IMR-90 (cell line): ENCODE measurements around the gene TSSK3. TPM values are rescaled to one million over a fixed set of nuclear protein-coding genes. Genes with fewer than 3 reads are reported as not detected.

Experiments used
- ATAC-seq: fragments of 200-7000 bp; cut with Tn5 transposase; 2 replicates; pipeline ENCODE4 v1.9.1; 2020; ENCODE audit warnings: low read depth, mild to moderate bottlenecking, moderate library complexity
- BruUV-seq: library from RNA; stranded (reverse); fragments of 400-500 nt; replicated peaks from 2 replicates; lab custom pipeline; 2021; lab: Mats Ljungman, UMichigan
- CTCF ChIA-PET: fragments of 300-600 bp; formaldehyde crosslinking; extraction: SDS; loops from one replicate; lab custom pipeline; 2021; ENCODE audit warnings: antibody characterized with exemption; lab: Yijun Ruan, JAX
- POLR2A ChIA-PET: fragments of 300-600 bp; sonication (Branson Sonifier 250); formaldehyde crosslinking; loops from one replicate; lab custom pipeline; 2022; ENCODE audit warnings: antibody characterized with exemption; ENCODE audit not compliant: unreplicated experiment; lab: Charles Lee
- DNase-seq: peaks from one replicate; pipeline ENCODE4 v3.0.0; 2013
- H2AFZ ChIP-seq: replicated peaks from 2 replicates; pipeline ENCODE3; 2013; ENCODE audit warnings: low read length, mild to moderate bottlenecking; ENCODE audit not compliant: poor library complexity
- H2AK5ac ChIP-seq: 2 replicates; pipeline ENCODE4 v1.6.1; 2013; ENCODE audit warnings: low read depth, low read length, inconsistent platforms
- H2AK9ac ChIP-seq: replicated peaks from 2 replicates; pipeline ENCODE3; 2013; ENCODE audit warnings: mild to moderate bottlenecking, low read depth, low read length, moderate library complexity; ENCODE audit not compliant: poor library complexity
- H2BK120ac ChIP-seq: 2 replicates; pipeline ENCODE4 v1.6.1; 2013; ENCODE audit warnings: low read depth, low read length, inconsistent platforms
- H2BK15ac ChIP-seq: 3 replicates; pipeline ENCODE4 v1.6.1; 2013; ENCODE audit warnings: low read depth, low read length, inconsistent platforms
- H2BK20ac ChIP-seq: 2 replicates; pipeline ENCODE4 v1.6.1; 2013; ENCODE audit warnings: low read depth, mild to moderate bottlenecking, inconsistent platforms, low read length, moderate library complexity
- H2BK5ac ChIP-seq: 2 replicates; pipeline ENCODE4 v1.6.1; 2013; ENCODE audit warnings: mild to moderate bottlenecking, low read depth, low read length, inconsistent platforms; ENCODE audit not compliant: poor library complexity, severe bottlenecking
- H3K14ac ChIP-seq: replicated peaks from 2 replicates; pipeline ENCODE4 v1.6.1; 2013; ENCODE audit warnings: low read depth, low read length, inconsistent platforms
- H3K18ac ChIP-seq: 2 replicates; pipeline ENCODE4 v1.6.1; 2013; ENCODE audit warnings: low read depth, low read length, control low read depth
- H3K23ac ChIP-seq: 2 replicates; pipeline ENCODE4 v1.6.1; 2013; ENCODE audit warnings: low read depth, low read length, inconsistent platforms
- H3K27ac ChIP-seq: 2 replicates; pipeline ENCODE4 v1.5.1; 2013; ENCODE audit warnings: mild to moderate bottlenecking, control low read depth, low read length; ENCODE audit not compliant: insufficient read depth
- H3K27me3 ChIP-seq: 2 replicates; pipeline ENCODE4 v1.6.1; 2013; ENCODE audit warnings: low read length; ENCODE audit not compliant: control insufficient read depth, insufficient read depth
- H3K36me3 ChIP-seq: 2 replicates; pipeline ENCODE4 v1.6.1; 2013; ENCODE audit warnings: low read length, mixed read lengths; ENCODE audit not compliant: control insufficient read depth, insufficient read depth
- H3K4ac ChIP-seq: 2 replicates; pipeline ENCODE4 v1.6.1; 2013; ENCODE audit warnings: low read depth, low read length, inconsistent platforms
- H3K4me1 ChIP-seq: 2 replicates; pipeline ENCODE4 v1.6.1; 2013; ENCODE audit warnings: low read length, mixed read lengths; ENCODE audit not compliant: control insufficient read depth, insufficient read depth
- H3K4me2 ChIP-seq: 2 replicates; pipeline ENCODE4 v1.6.1; 2013; ENCODE audit warnings: low read depth, mild to moderate bottlenecking, control low read depth, low read length, moderate library complexity
- H3K4me3 ChIP-seq: 2 replicates; pipeline ENCODE4 v1.5.1; 2013; ENCODE audit warnings: low read depth, mild to moderate bottlenecking, control low read depth, low read length, moderate library complexity; ENCODE audit not compliant: insufficient read depth
- H3K56ac ChIP-seq: 2 replicates; pipeline ENCODE4 v1.6.1; 2013; ENCODE audit warnings: low read length, inconsistent platforms; ENCODE audit not compliant: insufficient read depth; ENCODE audit errors: extremely low read depth
- H3K79me1 ChIP-seq, 2 experiments: 2 replicates each; pipeline ENCODE4 v1.6.1; 2013; ENCODE audit warnings: low read length in 2 of 2, inconsistent platforms in 1 of 2, low read depth in 1 of 2
- H3K9ac ChIP-seq: 2 replicates; pipeline ENCODE4 v1.6.1; 2013; ENCODE audit warnings: low read depth, low read length, control low read depth
- H3K9me1 ChIP-seq: 2 replicates; pipeline ENCODE4 v1.6.1; 2013; ENCODE audit warnings: low read length, inconsistent platforms; ENCODE audit not compliant: insufficient read depth
- H3K9me3 ChIP-seq: 2 replicates; pipeline ENCODE4 v1.6.1; 2013; ENCODE audit warnings: low read length; ENCODE audit not compliant: control insufficient read depth, insufficient read depth
- H4K20me1 ChIP-seq: 2 replicates; pipeline ENCODE4 v1.6.1; 2013; ENCODE audit warnings: low read length, inconsistent platforms; ENCODE audit not compliant: insufficient read depth
- H4K5ac ChIP-seq: 2 replicates; pipeline ENCODE4 v1.6.1; 2013; ENCODE audit warnings: mild to moderate bottlenecking, low read depth, low read length, control low read depth
- H4K8ac ChIP-seq, 2 experiments: 2 replicates each; pipeline ENCODE4 v1.6.1; 2013; ENCODE audit warnings: low read depth in 2 of 2, low read length in 2 of 2, control low read depth in 1 of 2, inconsistent platforms in 1 of 2
- H4K91ac ChIP-seq: 2 replicates; pipeline ENCODE4 v1.6.1; 2013; ENCODE audit warnings: low read depth, low read length, inconsistent platforms; ENCODE audit not compliant: insufficient read depth
- BHLHE40 ChIP-seq: fragments of 150-350 bp; IDR thresholded peaks from 2 replicates; pipeline ENCODE4 v1.6.1; 2016; ENCODE audit warnings: mild to moderate bottlenecking, low read depth, low read length
- CEBPB ChIP-seq: IDR thresholded peaks from 2 replicates; pipeline ENCODE4 v1.6.1; 2012; ENCODE audit warnings: low read depth, low read length, improper control_type of control experiment
- FOS ChIP-seq: fragments of 150-350 bp; IDR thresholded peaks from 2 replicates; pipeline ENCODE4 v1.6.1; 2016; ENCODE audit warnings: low read depth, low read length
- MAFK ChIP-seq: IDR thresholded peaks from 2 replicates; pipeline ENCODE4 v1.6.1; 2012; ENCODE audit warnings: low read depth, low read length, improper control_type of control experiment
- MAZ ChIP-seq: IDR thresholded peaks from 2 replicates; pipeline ENCODE4 v1.6.1; 2012; ENCODE audit warnings: low read depth, mild to moderate bottlenecking, low read length, improper control_type of control experiment, moderate library complexity, borderline replicate concordance
- MXI1 ChIP-seq: IDR thresholded peaks from 2 replicates; pipeline ENCODE4 v1.6.1; 2012; ENCODE audit warnings: low read depth, mild to moderate bottlenecking, low read length, moderate library complexity, borderline replicate concordance
- POLR2A ChIP-seq: IDR thresholded peaks from 2 replicates; pipeline ENCODE4 v1.6.1; 2012; ENCODE audit warnings: mild to moderate bottlenecking, low read depth, low read length
- RAD21 ChIP-seq: IDR thresholded peaks from 2 replicates; pipeline ENCODE4 v1.6.1; 2012; ENCODE audit warnings: low read length, improper control_type of control experiment
- RCOR1 ChIP-seq: IDR thresholded peaks from 2 replicates; pipeline ENCODE4 v1.6.1; 2012; ENCODE audit warnings: mild to moderate bottlenecking, low read length, improper control_type of control experiment; ENCODE audit not compliant: insufficient replicate concordance
- RFX5 ChIP-seq: IDR thresholded peaks from 2 replicates; pipeline ENCODE4 v1.8.0; 2012; ENCODE audit warnings: low read depth, mild to moderate bottlenecking, low read length, moderate library complexity
- SMC3 ChIP-seq: fragments of 150-350 bp; IDR thresholded peaks from 2 replicates; pipeline ENCODE4 v1.6.1; 2016; ENCODE audit warnings: low read depth, mild to moderate bottlenecking, antibody characterized with exemption, low read length, moderate library complexity
- USF2 ChIP-seq: fragments of 150-350 bp; IDR thresholded peaks from 2 replicates; pipeline ENCODE4 v1.6.1; 2017; ENCODE audit warnings: mild to moderate bottlenecking, antibody characterized with exemption, low read length, low read depth
- WGBS, 2 experiments: methylation state at CpG; one replicate each; pipeline versions ENCODE4 v1.1.5 to v1.1.7; 2013; ENCODE audit warnings: missing lambda C conversion rate in 2 of 2; ENCODE audit not compliant: insufficient read length in 1 of 2; ENCODE audit errors: extremely low coverage in 2 of 2; 5-methylcytosine and 5-hydroxymethylcytosine counted together
- dilution Hi-C: fragments of 300-500 bp; cut with HindIII; formaldehyde crosslinking; loops from one replicate; pipeline ENCODE4 v1.14.3; 2018; ENCODE audit warnings: low sequenced_read_pairs; ENCODE audit not compliant: unreplicated experiment
- in situ Hi-C: fragments of 300-500 bp; cut with MboI; formaldehyde crosslinking; loops from 3 replicates; pipeline ENCODE4 v1.14.3; 2019; ENCODE audit warnings: low sequenced_read_pairs, inconsistent platforms, mixed read lengths
- intact Hi-C: fragments of 100-400 bp; cut with micrococcal nuclease; formaldehyde crosslinking; loops from 2 replicates; pipeline ENCODE4 v1.10.0; 2022
- polyA plus RNA-seq, 3 experiments: library from polyadenylated mRNA; depleted of rRNA; stranded (reverse); fragments of >200 nt; gene quantifications; 2 replicates each; pipeline ENCODE4 v1.2.3, GENCODE V29; 2012; ENCODE audit warnings: low replicate concordance in 1 of 3
- total RNA-seq: library from RNA; depleted of rRNA; stranded (reverse); fragments of >200 nt; gene quantifications from 2 replicates; pipeline ENCODE4 v1.2.3, GENCODE V29; 2012
- TF ChIP-seq, protein P1 (sequence below): conservative IDR thresholded peaks from 2 replicates; pipeline ENCODE4 v1.5.1; 2012; ENCODE audit warnings: mild to moderate bottlenecking, low read depth, low read length, improper control_type of control experiment
- TF ChIP-seq, protein P2 (sequence below): fragments of 150-350 bp; IDR thresholded peaks from 2 replicates; pipeline ENCODE4 v1.6.1; 2016; ENCODE audit warnings: low read depth, mild to moderate bottlenecking, low read length, moderate library complexity, borderline replicate concordance

The TSSK3 gene
- total and polyA plus RNA-seq, 2 of the 4 experiments (the other 2 are of a cell fraction), result 0.96 TPM; not detected in 1

- POLR2A ChIA-PET, result no interaction called here
- Histone ChIP-seq H2AK9ac (no peak overlapping the region), H3K9me1 (peaks cover 19% of the 10 kb centered on the region; the same call in 1 of the 2 replicates), H4K8ac (no peak overlapping the region), H3K4me3 (no peak overlapping the region), H2BK20ac (no peak overlapping the region), H2BK120ac (no peak overlapping the region), H4K20me1 (peaks cover 34% of the 10 kb centered on the region), H3K4me2 (no peak overlapping the region), H3K56ac (no peak overlapping the region), H3K27ac (no peak overlapping the region), H3K36me3 (peaks cover 69% of the 10 kb centered on the region), H2BK15ac (no peak overlapping the region), H3K79me1 (peaks cover 19 to 72% of the 10 kb centered on the region in 2 experiments; a peak in 3 of 4 replicates), H3K9ac (no peak overlapping the region), H3K4me1 (peaks cover 1% of the 10 kb centered on the region), H3K27me3 (no peaks in the 10 kb centered on the region), H3K23ac (no peak overlapping the region), H3K18ac (no peak overlapping the region), H3K4ac (no peak overlapping the region), H4K91ac (no peak overlapping the region), H3K9me3 (no peaks in the 10 kb centered on the region), H2AK5ac (no peak overlapping the region), H3K14ac (no peak overlapping the region), H2AFZ (no peak overlapping the region), H2BK5ac (no peak overlapping the region), H4K5ac (no peak overlapping the region)
- dilution Hi-C loops, result no loop called here
- 79% methylated on average over 7 of the region's 12 CpGs; no CpG with 5 or more reads in 1 of the 2 experiments for WGBS, 2 experiments
- no peak for TF ChIP-seq CEBPB
- TF ChIP-seq RFX5, result no peak
- no peak for TF ChIP-seq POLR2A
- TF ChIP-seq SMC3, result no peak
- no peak for TF ChIP-seq RCOR1
- no peak for TF ChIP-seq BHLHE40
- no peak for TF ChIP-seq FOS
- TF ChIP-seq RAD21, result no peak
- TF ChIP-seq MXI1, result no peak
- no peak for TF ChIP-seq MAFK
- TF ChIP-seq, protein P1, sequence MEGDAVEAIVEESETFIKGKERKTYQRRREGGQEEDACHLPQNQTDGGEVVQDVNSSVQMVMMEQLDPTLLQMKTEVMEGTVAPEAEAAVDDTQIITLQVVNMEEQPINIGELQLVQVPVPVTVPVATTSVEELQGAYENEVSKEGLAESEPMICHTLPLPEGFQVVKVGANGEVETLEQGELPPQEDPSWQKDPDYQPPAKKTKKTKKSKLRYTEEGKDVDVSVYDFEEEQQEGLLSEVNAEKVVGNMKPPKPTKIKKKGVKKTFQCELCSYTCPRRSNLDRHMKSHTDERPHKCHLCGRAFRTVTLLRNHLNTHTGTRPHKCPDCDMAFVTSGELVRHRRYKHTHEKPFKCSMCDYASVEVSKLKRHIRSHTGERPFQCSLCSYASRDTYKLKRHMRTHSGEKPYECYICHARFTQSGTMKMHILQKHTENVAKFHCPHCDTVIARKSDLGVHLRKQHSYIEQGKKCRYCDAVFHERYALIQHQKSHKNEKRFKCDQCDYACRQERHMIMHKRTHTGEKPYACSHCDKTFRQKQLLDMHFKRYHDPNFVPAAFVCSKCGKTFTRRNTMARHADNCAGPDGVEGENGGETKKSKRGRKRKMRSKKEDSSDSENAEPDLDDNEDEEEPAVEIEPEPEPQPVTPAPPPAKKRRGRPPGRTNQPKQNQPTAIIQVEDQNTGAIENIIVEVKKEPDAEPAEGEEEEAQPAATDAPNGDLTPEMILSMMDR, result no peak
- TF ChIP-seq, protein P2, sequence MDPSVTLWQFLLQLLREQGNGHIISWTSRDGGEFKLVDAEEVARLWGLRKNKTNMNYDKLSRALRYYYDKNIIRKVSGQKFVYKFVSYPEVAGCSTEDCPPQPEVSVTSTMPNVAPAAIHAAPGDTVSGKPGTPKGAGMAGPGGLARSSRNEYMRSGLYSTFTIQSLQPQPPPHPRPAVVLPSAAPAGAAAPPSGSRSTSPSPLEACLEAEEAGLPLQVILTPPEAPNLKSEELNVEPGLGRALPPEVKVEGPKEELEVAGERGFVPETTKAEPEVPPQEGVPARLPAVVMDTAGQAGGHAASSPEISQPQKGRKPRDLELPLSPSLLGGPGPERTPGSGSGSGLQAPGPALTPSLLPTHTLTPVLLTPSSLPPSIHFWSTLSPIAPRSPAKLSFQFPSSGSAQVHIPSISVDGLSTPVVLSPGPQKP, result no peak
- no peak for TF ChIP-seq USF2
- TF ChIP-seq MAZ, result no peak
- BruUV-seq, result no TSS peak
- ATAC-seq (no peak), DNase-seq (no peak)
- CTCF ChIA-PET, result no interaction called here
- intact Hi-C loops, result loop anchor here (5.0 kb wide), 1 partner anchor 88 kb away; no protein-coding TSS in a partner anchor
- in situ Hi-C loops, result no loop called here
Observed at GRCh38 chr1:32330558-32331151, 31.7 kb upstream of the TSSK3 start.
